H1 (cell line): ENCODE measurements around the gene FECH. TPM values are rescaled to one million over a fixed set of nuclear protein-coding genes. Genes with fewer than 3 reads are reported as not detected.

ENCODE experiments used
- CTBP2 ChIP-seq: IDR thresholded peaks from 2 replicates; pipeline ENCODE4 v1.7.0; 2011; ENCODE audit warnings: borderline replicate concordance, mild to moderate bottlenecking, moderate library complexity, mixed read lengths, low read length; ENCODE audit not compliant: insufficient read depth, insufficient read length
- HDAC6 ChIP-seq: IDR thresholded peaks from one replicate; pipeline ENCODE4 v1.7.1; 2012; ENCODE audit warnings: low read depth, mild to moderate bottlenecking, inconsistent platforms, low read length, moderate library complexity
- MAFK ChIP-seq: IDR thresholded peaks from 2 replicates; pipeline ENCODE4 v1.6.1; 2012; ENCODE audit warnings: low read depth, mild to moderate bottlenecking, improper control_type of control experiment, low read length
- SIN3A ChIP-seq, 2 experiments: IDR thresholded peaks in 1 of 2; conservative IDR thresholded peaks in 1 of 2; 2 replicates each; pipeline ENCODE4 v1.6.1; 2011 to 2012; ENCODE audit warnings: low read length in 2 of 2, improper control_type of control experiment in 1 of 2, low read depth in 1 of 2, mild to moderate bottlenecking in 1 of 2
- TCF12 ChIP-seq: IDR thresholded peaks from 2 replicates; pipeline ENCODE4 v1.6.1; 2011; ENCODE audit warnings: low read depth, mild to moderate bottlenecking, low read length
- polyA plus RNA-seq, 7 experiments: library from polyadenylated mRNA; depleted of rRNA in 3 of 7; stranded (reverse) in 5 of 7; unstranded in 2 of 7; fragments of >200 nt in 5 of 7; fragments of 200-250 nt in 2 of 7; gene quantifications; 1 replicate in 5 of 7; 2 replicates in 1 of 7; 4 replicates in 1 of 7; pipeline versions ENCODE4 v1.2.1 to v1.2.3, GENCODE V29; 2011 to 2013; ENCODE audit warnings: missing spikeins in 2 of 7, mixed read lengths in 2 of 7
- total RNA-seq: library from RNA; stranded (reverse); fragmentation: NEBNext Ultra II Directional; extraction: Animal tissue kit (Norgen Biotek cat#: 25700); gene quantifications from 2 replicates; pipeline ENCODE4 v1.2.1, GENCODE V29; 2021
- TF ChIP-seq, protein P1 (sequence below): fragments of 300-600 bp; sonication (generic); IDR thresholded peaks from 2 replicates; pipeline ENCODE4 v1.7.1; 2012; ENCODE audit warnings: low read length, moderate library complexity, mild to moderate bottlenecking, inconsistent platforms; ENCODE audit not compliant: insufficient replicate concordance
- TF ChIP-seq, protein P2 (sequence below): IDR thresholded peaks from 2 replicates; pipeline ENCODE4 v1.6.1; 2012; ENCODE audit warnings: low read length, inconsistent platforms
- TF ChIP-seq, protein P3 (sequence below): IDR thresholded peaks from 2 replicates; pipeline ENCODE4 v1.6.1; 2012; ENCODE audit warnings: inconsistent platforms

The FECH gene
- total and polyA plus RNA-seq, 2 of the 8 experiments (the other 6 are each of a cell fraction or from before 2014, with no cell fraction given): 13.1 to 26.6 TPM

DNA sequence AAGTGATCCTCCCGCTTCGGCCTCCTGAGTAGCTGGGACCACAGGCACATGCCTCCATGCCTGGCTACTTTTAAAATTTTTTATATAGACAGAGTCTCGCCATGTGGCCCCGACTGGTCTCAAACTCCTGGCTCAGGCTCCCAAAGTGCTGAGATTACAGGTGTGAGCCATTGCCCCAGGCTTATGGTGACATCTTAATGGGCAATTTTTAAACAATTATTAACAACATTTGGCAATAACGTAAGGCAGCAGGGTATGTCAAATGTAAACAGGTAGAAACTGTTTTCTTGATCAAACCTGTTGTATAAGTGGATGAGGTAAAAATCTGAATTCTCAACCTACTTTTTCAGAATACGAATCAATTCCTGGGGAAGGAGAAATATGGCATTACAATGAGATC, 11.0 kb downstream of the FECH start (continued):
- TF ChIP-seq, protein P1, sequence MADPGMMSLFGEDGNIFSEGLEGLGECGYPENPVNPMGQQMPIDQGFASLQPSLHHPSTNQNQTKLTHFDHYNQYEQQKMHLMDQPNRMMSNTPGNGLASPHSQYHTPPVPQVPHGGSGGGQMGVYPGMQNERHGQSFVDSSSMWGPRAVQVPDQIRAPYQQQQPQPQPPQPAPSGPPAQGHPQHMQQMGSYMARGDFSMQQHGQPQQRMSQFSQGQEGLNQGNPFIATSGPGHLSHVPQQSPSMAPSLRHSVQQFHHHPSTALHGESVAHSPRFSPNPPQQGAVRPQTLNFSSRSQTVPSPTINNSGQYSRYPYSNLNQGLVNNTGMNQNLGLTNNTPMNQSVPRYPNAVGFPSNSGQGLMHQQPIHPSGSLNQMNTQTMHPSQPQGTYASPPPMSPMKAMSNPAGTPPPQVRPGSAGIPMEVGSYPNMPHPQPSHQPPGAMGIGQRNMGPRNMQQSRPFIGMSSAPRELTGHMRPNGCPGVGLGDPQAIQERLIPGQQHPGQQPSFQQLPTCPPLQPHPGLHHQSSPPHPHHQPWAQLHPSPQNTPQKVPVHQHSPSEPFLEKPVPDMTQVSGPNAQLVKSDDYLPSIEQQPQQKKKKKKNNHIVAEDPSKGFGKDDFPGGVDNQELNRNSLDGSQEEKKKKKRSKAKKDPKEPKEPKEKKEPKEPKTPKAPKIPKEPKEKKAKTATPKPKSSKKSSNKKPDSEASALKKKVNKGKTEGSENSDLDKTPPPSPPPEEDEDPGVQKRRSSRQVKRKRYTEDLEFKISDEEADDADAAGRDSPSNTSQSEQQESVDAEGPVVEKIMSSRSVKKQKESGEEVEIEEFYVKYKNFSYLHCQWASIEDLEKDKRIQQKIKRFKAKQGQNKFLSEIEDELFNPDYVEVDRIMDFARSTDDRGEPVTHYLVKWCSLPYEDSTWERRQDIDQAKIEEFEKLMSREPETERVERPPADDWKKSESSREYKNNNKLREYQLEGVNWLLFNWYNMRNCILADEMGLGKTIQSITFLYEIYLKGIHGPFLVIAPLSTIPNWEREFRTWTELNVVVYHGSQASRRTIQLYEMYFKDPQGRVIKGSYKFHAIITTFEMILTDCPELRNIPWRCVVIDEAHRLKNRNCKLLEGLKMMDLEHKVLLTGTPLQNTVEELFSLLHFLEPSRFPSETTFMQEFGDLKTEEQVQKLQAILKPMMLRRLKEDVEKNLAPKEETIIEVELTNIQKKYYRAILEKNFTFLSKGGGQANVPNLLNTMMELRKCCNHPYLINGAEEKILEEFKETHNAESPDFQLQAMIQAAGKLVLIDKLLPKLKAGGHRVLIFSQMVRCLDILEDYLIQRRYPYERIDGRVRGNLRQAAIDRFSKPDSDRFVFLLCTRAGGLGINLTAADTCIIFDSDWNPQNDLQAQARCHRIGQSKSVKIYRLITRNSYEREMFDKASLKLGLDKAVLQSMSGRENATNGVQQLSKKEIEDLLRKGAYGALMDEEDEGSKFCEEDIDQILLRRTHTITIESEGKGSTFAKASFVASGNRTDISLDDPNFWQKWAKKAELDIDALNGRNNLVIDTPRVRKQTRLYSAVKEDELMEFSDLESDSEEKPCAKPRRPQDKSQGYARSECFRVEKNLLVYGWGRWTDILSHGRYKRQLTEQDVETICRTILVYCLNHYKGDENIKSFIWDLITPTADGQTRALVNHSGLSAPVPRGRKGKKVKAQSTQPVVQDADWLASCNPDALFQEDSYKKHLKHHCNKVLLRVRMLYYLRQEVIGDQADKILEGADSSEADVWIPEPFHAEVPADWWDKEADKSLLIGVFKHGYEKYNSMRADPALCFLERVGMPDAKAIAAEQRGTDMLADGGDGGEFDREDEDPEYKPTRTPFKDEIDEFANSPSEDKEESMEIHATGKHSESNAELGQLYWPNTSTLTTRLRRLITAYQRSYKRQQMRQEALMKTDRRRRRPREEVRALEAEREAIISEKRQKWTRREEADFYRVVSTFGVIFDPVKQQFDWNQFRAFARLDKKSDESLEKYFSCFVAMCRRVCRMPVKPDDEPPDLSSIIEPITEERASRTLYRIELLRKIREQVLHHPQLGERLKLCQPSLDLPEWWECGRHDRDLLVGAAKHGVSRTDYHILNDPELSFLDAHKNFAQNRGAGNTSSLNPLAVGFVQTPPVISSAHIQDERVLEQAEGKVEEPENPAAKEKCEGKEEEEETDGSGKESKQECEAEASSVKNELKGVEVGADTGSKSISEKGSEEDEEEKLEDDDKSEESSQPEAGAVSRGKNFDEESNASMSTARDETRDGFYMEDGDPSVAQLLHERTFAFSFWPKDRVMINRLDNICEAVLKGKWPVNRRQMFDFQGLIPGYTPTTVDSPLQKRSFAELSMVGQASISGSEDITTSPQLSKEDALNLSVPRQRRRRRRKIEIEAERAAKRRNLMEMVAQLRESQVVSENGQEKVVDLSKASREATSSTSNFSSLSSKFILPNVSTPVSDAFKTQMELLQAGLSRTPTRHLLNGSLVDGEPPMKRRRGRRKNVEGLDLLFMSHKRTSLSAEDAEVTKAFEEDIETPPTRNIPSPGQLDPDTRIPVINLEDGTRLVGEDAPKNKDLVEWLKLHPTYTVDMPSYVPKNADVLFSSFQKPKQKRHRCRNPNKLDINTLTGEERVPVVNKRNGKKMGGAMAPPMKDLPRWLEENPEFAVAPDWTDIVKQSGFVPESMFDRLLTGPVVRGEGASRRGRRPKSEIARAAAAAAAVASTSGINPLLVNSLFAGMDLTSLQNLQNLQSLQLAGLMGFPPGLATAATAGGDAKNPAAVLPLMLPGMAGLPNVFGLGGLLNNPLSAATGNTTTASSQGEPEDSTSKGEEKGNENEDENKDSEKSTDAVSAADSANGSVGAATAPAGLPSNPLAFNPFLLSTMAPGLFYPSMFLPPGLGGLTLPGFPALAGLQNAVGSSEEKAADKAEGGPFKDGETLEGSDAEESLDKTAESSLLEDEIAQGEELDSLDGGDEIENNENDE: no peak
- TF ChIP-seq MAFK (no peak), TCF12 (no peak), CTBP2 (no peak), HDAC6 (no peak), SIN3A (conservative IDR thresholded peaks at IDR 0.05 in 1 of 2, IDR thresholded peaks at IDR 0.05 in 1 of 2; ENCODE audit: low read depth in 1 of 2, low read length in 2 of 2) (no peak)
- TF ChIP-seq, protein P2, sequence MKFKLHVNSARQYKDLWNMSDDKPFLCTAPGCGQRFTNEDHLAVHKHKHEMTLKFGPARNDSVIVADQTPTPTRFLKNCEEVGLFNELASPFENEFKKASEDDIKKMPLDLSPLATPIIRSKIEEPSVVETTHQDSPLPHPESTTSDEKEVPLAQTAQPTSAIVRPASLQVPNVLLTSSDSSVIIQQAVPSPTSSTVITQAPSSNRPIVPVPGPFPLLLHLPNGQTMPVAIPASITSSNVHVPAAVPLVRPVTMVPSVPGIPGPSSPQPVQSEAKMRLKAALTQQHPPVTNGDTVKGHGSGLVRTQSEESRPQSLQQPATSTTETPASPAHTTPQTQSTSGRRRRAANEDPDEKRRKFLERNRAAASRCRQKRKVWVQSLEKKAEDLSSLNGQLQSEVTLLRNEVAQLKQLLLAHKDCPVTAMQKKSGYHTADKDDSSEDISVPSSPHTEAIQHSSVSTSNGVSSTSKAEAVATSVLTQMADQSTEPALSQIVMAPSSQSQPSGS: no peak
- TF ChIP-seq, protein P3, sequence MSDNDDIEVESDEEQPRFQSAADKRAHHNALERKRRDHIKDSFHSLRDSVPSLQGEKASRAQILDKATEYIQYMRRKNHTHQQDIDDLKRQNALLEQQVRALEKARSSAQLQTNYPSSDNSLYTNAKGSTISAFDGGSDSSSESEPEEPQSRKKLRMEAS: no peak
